Dedifferentiated amniotic fluid mesenchymal stem cell (primary cell): ENCODE data around the gene POLK.
A peak's percentile ranks its signal among the peaks of the same experiment; 100 is the strongest.
"Not testable (repeated sequence)": the region's sequence is repeated elsewhere in the genome, so short reads cannot be mapped to it uniquely, and the experiment has no call there.

Experiments
- DNase-seq: peaks from one replicate; pipeline ENCODE4 v3.0.0-alpha.2; 2016; ENCODE audit errors: extremely low spot score

The POLK gene

DNA sequence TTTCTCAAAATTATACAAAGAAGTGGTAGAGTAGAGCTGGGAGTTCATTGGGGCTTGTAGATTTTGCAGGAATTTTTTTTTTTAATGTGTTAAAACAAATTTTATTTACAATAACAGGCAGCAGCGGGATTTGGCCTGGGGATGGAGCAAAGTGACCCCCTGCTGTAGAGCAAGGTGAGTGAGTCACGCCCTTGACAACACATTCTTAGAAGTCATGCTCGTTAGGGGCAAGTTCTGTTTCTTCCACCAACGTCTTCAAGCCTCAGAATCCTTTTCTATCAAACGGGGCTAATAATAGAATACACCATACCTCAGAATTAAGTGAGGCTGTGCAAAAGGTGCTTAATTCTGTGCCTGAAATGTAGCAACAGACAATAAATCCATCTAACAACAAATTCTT, 98.5 kb downstream of the POLK start:
- DNase-seq = no peak

DNA sequence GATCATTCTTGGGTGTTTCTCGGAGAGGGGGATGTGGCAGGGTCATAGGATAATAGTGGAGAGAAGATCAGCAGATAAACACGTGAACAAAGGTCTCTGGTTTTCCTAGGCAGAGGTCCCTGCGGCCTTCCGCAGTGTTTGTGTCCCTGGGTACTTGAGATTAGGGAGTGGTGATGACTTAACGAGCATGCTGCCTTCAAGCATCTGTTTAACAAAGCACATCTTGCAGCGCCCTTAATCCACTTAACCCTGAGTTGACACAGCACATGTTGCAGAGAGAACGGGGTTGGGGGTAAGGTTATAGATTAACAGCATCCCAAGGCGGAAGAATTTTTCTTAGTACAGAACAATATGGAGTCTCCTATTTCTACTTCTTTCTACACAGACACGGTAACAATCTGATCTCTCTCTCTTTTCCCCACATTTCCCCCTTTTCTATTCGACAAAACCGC, 99.2 kb downstream of the POLK start:
- DNase-seq = not testable (repeated sequence)

DNA sequence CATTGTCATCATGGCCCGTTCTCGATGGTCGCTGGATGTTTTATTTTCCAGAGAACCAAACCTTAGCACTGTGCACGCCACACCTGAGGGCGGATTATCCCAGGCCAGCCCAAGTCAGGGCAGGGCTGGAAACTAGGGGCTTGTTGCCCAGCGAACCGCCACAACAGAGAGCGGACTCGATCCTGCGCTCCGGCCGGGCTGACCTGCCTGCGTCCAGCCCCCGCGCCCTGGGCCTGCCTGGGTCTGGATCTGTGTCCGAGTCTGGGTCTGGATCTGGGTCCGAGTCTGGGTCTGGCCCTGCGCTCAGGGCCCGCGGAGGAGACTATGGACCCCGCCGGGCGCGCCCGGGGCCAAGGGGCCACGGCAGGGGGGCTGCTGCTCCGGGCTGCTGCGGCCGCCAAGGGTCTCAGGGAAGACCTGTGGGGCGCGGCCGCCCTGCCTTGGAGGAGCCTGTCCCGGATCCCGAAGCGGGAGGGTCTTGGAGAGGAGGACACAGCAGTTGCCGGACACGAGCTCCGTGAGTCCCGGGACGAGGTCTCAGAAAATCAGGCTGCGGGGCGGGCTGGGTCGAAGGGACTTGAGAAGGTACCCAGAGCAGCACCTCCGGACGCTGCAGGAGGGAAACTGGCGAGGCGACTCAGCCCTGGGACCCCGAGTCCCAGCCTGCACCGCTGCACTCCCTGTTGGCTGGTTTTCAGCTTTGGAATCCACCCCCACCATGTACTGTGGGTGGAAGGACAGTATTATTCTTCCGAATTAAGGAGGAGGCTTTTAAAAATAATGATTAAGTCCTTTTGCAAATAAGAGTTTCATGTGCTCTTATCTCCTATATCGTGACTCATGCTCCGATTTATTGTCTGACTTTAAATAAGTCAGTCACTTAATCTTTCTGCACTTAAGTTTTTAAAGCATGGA, 99.9 kb downstream of the POLK start, which contains the start of gene ANKDD1B:
ANKDD1B (plus strand) TSS at position 143 of the 915 bp plus-strand sequence; CDS start at position 325, 182 bp downstream.
- DNase-seq = no peak

DNA sequence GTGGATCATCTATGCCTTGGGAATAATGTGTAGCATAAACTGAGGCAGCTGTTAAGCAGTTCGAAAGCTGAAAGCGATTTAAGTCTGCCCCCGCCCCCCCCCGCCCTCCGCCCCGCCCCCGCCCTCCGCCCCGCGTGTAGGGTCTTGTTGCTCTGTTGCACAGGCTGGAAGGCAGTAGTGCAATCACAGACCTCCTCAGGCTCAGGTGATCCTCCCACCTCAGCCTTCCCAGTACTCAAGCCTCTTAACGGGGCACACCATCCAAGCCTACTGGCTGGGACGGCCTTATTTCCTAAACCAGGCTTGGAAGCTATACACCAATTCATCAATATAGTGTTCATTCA, 100.5 kb downstream of the POLK start:
- DNase-seq = no peak

DNA sequence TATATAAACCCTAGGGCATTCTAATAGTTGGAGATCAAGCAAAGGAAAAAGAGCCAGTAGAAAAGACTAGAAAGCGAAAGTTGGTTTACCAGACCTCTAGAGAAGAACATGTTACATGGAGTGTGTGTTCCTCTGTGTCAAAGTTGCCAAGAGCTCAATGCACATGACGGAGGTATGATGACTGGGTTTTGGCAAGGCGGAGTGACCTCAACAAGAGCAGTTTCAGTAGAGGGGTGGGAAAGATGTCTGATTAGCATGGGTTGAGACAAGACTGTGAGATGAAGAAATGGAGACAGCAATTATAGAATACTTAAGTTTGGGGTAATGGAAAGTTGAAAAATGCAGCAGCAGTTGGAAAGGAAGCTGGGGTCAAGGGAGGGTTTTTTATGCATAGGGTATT, 101.2 kb downstream of the POLK start:
- no peak for DNase-seq

DNA sequence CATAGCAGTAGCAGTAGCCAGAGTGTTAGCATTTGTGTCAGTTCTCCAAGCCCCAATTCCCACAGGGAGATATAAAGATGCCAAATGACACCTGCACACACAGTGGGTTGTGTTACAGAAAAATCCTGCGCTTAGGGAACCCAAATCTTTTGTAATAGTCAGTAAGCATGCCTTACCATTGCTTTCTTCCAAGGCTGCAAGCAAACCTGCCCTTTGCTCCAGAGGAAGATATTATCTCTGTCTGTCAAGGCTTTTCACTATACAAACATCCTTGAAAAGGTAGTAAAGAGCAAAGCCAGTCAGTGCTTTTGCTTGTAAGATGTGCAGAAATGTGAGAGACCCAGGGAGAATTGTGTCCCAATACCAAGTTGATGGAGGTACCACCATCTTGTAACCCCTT, 102.5 kb downstream of the POLK start:
- DNase-seq = no peak

DNA sequence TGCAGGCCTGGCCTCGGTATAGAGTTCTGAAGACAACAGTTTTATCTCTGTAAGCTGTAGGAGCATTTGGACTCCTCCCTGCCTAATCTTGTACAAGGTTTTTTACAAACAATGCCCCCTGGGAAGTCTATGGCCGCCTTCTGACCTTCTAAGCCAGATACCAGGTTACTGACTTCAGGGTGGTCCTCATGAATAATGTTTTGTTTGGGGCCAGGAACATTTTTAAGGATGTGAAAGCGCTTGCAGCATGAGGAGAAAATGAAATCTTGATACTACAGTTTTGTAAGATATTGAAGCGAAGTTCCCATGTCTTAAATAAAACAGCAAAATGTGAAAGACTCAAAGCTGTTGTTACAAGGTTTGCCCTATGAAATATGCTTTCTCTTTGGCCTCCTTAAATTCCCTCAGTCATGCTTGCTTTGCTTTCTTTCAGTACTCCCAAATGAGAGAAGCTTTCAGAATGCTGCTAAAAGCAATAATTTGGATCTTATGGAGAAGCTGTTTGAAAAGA, 104.7 kb downstream of the POLK start:
- no peak for DNase-seq

DNA sequence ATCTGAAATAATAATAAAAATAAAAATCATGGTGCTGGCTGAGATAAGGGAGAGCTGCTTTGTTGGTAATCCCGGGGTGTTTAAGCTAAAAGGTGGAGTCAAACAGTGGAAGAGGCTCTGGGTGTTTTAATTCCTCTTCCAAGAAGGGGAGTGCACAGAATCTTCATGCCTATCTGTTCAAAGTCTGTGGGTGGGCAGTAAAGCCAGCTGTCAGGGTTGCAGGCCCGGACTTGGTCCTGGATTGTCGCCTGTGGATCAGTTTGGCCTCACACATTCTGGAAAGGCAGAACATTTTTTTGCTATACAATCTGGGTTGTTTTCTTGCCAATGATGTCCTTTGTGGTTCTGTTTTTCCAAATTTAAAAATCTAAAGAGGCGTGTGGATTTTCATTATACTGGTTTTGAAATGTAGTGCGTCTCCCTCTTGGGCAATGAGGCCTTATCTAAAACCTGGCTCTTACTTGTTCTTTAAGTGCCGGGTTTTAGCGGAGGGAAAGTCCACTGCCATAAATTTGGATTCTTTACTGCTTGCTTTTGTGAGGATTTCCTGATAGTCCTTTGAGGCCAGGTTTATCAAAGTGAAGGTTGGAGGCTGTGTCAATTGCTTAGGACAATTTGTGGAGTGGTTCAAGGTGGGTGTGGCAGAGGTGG, 105.4 kb downstream of the POLK start:
- DNase-seq = no peak

DNA sequence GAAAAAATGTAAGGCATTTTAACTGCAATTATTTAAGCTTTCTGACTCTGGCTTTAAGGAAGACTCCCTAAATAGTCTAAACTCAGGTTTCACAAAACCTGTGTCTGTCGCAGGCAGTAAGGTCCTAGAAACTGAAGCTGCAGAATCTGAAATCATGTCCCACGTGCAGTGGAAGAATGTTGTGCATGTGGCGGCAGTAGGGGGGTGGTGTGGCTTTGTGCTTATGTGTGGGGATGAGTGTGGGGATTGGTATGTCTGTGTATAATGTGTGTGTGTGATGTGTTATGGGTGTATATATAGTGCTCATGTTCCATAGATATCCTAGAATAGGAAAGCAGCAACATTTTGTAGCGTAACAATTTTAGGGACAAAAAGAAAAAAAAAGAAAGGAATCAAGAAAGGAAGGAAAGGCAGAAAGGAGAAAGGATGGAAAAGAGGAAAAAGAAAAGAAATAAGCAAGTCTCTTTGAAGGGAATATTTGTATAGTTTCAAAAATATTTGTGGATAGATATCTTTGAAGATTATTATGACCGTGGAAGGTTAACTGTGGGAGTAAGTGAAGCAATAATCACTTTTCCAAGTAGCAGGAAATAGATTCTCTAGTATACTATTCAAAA, 106.2 kb downstream of the POLK start:
- DNase-seq = no peak

DNA sequence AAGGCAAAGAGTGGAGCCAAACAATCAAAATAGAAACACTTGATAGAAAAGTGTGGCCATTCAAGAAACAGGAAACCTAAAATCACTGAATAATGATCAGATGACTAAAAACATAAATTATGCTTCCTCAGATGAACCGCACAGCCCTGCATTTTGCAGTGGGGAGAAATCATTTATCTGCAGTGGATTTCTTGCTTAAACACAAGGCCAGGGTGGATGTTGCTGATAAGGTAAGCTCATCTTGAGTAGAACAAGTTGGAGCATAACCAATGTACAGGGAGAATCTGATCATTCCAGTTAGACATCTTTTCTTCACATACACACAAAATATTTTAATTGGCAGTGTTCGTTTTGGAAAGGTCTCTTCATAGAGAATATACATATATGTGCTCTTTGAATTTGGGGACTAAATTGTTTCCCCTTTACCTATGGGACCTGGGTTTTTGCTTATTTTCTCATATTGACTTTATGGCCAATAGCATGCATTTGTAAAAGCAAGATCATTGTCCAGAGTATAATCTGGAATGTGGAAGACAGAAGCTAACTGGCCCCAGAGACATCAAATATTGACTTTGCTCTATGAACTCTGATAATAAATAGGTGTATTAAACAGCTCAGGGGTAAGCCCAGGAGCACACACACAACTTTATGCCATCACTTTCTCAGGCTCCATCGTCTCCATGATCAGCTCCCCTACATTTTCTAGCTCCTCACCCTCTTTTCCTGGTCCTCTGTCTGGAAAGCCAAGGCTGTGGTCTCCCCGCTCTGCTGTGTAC, 108.7 kb downstream of the POLK start:
- no peak for DNase-seq

DNA sequence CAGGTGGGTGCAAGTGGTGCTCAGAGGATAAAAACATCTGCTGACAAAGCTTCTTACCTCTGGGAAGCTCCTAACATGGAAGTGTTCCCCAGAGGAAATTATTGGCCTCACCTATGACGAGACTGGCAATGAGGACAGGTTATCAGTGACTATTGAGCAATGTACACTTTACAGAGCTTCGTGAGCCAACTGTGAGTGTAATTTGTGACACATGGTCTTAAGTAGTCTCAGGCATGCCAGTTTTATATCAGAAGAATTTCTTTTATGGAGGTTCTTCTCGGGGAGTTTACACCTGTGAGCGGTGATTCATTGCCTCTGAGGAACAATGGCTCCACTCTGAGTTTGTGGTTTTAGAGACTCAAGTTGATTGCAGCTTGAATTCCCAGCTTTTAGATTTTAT, 110.9 kb downstream of the POLK start:
- no peak for DNase-seq

DNA sequence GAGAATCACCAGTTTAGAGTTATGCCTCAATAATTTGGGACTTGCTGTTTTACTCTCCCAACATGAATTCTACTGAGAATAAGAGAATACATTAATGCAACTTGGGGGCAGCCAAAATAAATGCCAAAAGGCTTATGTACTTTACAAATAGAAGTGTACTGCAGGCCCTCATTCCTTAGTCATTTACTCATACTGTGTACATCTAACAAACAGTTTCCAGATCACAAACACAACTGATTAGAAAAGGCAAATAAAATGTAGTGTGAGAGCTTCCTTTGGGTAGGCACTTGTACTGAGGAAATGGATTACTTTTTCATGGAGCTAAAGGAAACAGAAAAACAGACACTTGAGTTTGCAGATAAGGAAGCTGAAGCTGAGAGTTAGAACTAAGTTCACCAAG, 112.2 kb downstream of the POLK start:
- DNase-seq = peak; percentile 24

DNA sequence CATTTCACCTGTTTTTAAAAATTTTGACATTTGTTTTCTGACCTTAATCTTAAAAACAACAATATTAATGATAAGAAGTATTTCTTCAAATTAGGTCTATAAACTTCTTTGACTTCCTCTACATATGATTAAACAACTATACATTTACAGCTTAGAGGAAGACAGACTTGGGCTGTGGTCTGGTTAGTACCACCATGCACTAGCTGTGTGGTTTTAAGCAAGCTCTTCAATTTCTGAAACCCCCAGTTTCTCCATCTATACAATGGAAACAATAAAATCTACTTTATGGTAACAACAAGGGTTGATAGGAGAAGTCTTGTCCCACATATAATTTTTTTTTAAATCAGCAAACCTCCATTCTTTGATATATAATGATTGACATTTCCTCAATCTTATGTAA, 115.3 kb downstream of the POLK start:
- DNase-seq = no peak

DNA sequence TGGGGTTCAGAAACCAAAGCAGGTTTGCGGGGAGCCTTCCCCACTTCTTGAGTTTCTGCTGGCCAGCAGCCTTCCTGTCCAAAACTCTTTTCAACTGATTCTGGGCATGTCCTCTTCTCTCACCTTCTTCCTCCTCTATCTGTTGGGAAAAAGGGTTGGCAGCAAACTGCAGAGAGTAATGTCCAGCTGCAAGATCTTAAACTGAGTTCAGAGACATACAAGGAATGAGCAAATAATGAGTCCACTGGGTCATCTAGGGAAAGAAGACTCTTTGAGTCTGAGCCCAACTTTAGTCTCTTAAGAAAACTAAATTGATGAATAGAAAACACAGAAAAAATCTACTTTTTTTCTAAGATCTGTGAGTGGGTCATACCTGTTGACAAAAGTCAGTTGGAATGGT, 116.1 kb downstream of the POLK start:
- no peak for DNase-seq

DNA sequence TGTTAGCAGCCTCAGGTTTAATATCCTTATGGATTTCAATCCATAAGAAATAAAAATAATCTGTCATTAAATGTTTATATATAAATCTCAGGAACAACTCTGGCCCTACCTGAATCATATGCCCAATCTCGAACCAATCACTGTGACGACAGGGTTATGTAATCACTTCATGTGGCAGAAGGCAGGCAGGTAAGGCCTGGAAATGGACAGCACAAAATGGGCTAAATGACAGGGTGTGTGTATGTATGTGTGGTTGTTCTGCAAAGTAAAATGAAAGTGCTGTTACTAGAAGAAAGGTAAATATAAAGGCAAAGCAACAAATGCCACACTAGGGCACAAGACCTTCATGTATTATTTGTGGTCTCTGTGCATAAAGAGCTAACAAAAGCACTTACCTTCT, 119.2 kb downstream of the POLK start:
- DNase-seq = no peak

DNA sequence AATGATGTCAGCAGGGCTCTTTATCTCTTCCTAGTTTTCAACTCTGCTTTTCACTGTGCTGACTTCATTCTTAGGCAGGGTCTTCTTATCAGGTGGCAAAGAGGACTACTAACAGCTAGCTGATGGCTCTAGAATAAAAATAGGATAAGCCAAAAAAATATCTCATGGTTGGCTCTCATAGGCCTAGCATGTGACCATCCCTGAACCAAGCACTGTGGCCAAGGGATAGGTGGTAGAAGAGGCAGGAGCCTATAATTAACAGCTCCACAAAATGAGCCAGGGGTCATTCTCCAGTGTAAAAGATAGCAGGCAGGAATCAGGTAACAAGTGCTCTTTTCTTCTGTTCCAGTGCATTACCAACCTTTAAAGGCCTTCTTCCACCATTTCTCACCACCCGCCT, 120.6 kb downstream of the POLK start:
- no peak for DNase-seq

DNA sequence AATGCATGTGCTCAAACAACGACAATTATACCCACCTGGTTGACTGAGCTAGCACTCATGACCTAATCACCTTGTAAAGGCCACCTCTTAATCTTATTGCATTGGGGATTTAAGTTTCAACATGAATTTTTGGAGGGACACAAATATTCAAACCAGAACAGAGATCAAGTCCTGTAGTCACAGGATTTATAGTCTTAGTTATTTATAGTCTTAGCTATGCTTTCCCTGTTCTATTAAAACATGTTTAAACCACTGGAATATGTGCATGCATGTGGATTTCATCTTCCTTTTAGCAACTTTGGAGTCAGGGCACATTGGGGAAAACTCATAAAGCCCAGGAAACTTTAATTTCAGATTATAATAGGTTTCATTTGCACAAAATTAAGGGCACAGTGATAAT, 126.3 kb downstream of the POLK start:
- DNase-seq = no peak

DNA sequence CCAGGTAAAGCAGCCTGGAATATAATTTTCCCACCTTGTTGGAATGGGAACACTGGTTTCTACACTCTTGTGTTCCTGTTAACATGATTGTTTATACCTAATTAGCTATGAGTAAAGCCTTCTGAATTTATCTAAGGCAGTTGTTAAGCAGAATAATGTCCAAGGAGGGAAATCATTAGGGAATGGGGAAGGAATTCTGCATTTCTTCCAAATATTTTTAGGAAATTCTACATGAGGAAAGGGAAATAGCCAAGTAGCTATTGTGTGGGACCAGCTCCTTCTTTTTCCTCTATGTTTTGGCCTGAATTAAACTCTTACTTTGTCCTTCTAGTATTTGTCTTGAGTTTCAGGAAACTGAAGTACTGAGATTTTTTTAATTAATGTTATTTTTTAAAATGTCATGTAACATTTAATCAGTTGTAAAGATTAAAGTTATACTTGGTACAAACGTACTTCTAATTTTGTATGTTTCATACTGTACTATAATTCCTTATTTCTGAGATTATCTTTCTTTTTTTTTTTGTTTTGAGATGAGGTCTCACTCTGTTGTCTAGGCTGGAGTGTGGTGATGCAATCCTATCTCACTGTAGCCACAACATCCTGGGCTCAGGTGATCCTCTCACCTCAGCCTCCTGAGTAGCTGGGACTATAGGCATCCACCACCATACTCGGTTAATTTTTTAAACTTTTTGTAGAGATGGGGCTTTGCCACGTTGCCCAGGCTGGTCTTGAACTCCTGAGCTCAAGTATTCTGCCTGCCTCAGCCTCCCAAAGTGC, 128.0 kb downstream of the POLK start:
- DNase-seq = no peak

DNA sequence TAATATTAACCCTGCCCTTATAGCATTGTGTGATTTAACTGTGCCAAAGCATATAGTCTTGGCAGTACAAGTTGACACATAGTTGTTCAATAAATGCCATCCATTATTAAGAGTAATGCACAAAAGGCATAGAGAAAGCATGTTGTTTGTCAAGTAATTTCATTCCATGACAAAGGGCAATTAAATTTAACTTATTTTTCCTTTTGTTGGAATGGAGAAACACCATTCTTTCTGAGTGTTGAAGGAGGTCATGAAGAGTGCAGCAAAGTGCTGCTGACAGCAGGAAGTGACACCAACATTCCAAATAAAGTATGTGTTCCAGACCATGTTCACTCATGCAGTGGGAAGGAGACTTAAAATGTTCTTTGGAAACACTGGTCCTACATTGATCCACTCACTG, 128.7 kb downstream of the POLK start:
- DNase-seq = no peak

DNA sequence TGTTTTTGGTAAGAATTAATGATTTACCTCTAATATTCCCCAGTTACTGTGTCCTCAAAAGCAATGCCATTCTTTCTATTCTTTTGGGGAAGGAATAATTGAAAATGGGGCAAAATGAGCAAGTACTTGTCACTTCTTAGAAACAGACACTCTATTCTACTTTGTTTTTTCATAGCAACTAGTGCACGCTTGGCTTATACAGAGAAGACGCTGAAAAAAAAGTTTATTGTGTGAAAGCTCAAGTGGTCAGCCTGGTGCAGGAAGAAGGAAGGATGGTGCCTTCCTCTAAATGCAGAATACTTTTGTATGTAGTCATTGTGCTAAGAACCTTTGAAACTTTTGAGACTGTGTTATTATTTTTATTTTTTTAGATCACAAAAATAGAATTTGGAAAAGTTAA, 129.1 kb downstream of the POLK start:
- DNase-seq = no peak

DNA sequence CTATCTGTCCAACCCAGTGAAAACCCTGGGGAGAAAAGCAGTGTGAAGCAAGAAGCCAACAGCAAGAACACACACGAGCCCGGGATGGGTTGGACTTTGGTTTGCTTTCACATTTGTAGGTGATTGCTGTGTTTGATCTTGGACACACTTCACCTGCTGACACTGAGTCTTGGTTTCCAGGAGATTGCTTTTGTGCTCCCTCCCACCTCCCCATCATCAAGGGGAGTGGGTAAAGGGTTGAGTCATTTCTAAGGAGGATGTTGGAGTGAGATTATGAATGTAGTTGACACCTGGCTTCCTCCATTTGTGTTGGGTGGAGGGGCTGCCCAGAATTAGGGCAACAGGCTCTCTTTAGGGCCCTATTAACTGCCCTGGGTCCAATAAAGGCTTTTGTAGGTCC, 137.0 kb downstream of the POLK start:
- DNase-seq = no peak
